Astrocyte (in vitro differentiated cells and primary cell): ENCODE data around the gene RHD. TPM values are rescaled to one million over a fixed set of nuclear protein-coding genes. Genes with fewer than 3 reads are reported as not detected.
"Not testable (repeated sequence)": the region's sequence is repeated elsewhere in the genome, so short reads cannot be mapped to it uniquely, and the experiment has no call there.

ENCODE experiments used
- DNase-seq: peaks from one replicate; pipeline ENCODE4 v3.0.0-alpha.2; 2010; ENCODE audit warnings: low read depth
- FAIRE-seq: peaks from 2 replicates; lab custom pipeline; 2011; peaks lifted over from hg19 to GRCh38; lab: Jason Lieb, UNC
- H2AFZ ChIP-seq: 2 replicates; pipeline ENCODE4 v1.6.0; 2012; ENCODE audit warnings: low read depth, low read length, inconsistent platforms
- H3K27ac ChIP-seq: 2 replicates; pipeline ENCODE4 v1.5.1; 2011; ENCODE audit warnings: low read depth, low read length, inconsistent platforms
- H3K27me3 ChIP-seq: 2 replicates; pipeline ENCODE4 v1.6.0; 2011; ENCODE audit warnings: low read length, inconsistent platforms; ENCODE audit not compliant: insufficient read depth
- H3K36me3 ChIP-seq: 2 replicates; pipeline ENCODE4 v1.5.1; 2011; ENCODE audit warnings: low read length, inconsistent platforms; ENCODE audit not compliant: insufficient read depth
- H3K4me1 ChIP-seq: 2 replicates; pipeline ENCODE4 v1.5.1; 2011; ENCODE audit warnings: low read length, inconsistent platforms; ENCODE audit not compliant: insufficient read depth
- H3K4me2 ChIP-seq: 2 replicates; pipeline ENCODE4 v1.6.0; 2012; ENCODE audit warnings: low read length, inconsistent platforms
- H3K4me3 ChIP-seq: 2 replicates; pipeline ENCODE4 v1.5.1; 2011; ENCODE audit warnings: low read depth, mild to moderate bottlenecking, low read length, inconsistent platforms; ENCODE audit not compliant: insufficient read depth
- H3K79me2 ChIP-seq: 2 replicates; pipeline ENCODE4 v1.6.0; 2012; ENCODE audit warnings: mild to moderate bottlenecking, low read length, inconsistent platforms; ENCODE audit not compliant: insufficient read depth
- H3K9ac ChIP-seq: 2 replicates; pipeline ENCODE4 v1.6.0; 2012; ENCODE audit warnings: mild to moderate bottlenecking, low read length, inconsistent platforms
- H3K9me3 ChIP-seq: 2 replicates; pipeline ENCODE4 v1.5.1; 2012; ENCODE audit warnings: low read depth, mild to moderate bottlenecking, low read length, inconsistent platforms; ENCODE audit not compliant: insufficient read depth
- H4K20me1 ChIP-seq: 2 replicates; pipeline ENCODE4 v1.6.0; 2012; ENCODE audit warnings: low read length, inconsistent platforms; ENCODE audit not compliant: insufficient read depth
- H3K27ac Mint-ChIP-seq: one replicate; pipeline ENCODE4 v1.8.0; 2021; ENCODE audit warnings: mild to moderate bottlenecking, mixed read lengths; ENCODE audit not compliant: unreplicated experiment
- H3K27me3 Mint-ChIP-seq: one replicate; pipeline ENCODE4 v1.8.0; 2021; ENCODE audit warnings: low read depth, mixed read lengths; ENCODE audit not compliant: unreplicated experiment
- H3K36me3 Mint-ChIP-seq: one replicate; pipeline ENCODE4 v1.8.0; 2021; ENCODE audit warnings: low read depth, mixed read lengths; ENCODE audit not compliant: unreplicated experiment
- H3K4me1 Mint-ChIP-seq: one replicate; pipeline ENCODE4 v1.8.0; 2021; ENCODE audit warnings: low read depth, mixed read lengths; ENCODE audit not compliant: unreplicated experiment
- H3K4me3 Mint-ChIP-seq: one replicate; pipeline ENCODE4 v1.8.0; 2021; ENCODE audit warnings: mild to moderate bottlenecking, moderate library complexity, mixed read lengths; ENCODE audit not compliant: unreplicated experiment
- H3K9me3 Mint-ChIP-seq: one replicate; pipeline ENCODE4 v1.8.0; 2021; ENCODE audit warnings: mild to moderate bottlenecking, mixed read lengths; ENCODE audit not compliant: unreplicated experiment
- total RNA-seq: library from RNA; stranded (reverse); gene quantifications from 2 replicates; pipeline ENCODE4 v1.2.1, GENCODE V29; 2021

RHD gene
- total RNA-seq, 1 donor from 2014 or later: not detected

GRCh38 chr1:25371757-25372156 is 99.4 kb downstream of the RHD start:
- Histone ChIP-seq H3K4me2 (peak overlapping the region; percentile 82), H3K9ac (peak overlapping the region; percentile 58), H3K4me3 (peak overlapping the region; percentile 23), H3K27ac (peak overlapping the region; percentile 42)
- H3K9me3 Mint-ChIP-seq, FAIRE-seq, H3K27me3 ChIP-seq, H3K36me3 Mint-ChIP-seq, H3K79me2 ChIP-seq, H3K9me3 ChIP-seq, H3K36me3 ChIP-seq, H3K4me3 Mint-ChIP-seq, H3K4me1 ChIP-seq, H2AFZ ChIP-seq, H4K20me1 ChIP-seq, H3K27me3 Mint-ChIP-seq, H3K27ac Mint-ChIP-seq, H3K4me1 Mint-ChIP-seq: not testable (repeated sequence)
- DNase-seq: peak; percentile 87

DNA sequence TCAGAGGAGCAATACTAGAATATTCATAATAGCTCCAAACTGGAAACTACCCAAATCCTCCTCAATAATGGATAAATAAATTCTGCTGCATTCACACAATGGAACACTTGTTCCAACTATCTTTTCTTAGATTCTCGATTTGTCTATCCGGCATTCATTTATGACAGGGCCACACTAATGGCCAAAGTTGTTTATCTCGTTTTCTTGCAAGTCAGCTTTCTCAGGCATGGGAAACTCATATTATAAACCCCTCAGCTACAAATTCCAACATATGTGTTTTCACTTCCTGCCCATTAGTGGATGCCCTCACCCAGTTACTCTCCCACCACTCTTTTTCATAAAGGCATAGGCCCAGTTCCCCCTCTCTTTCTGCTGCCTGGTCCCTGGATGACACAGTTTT is 106.1 kb downstream of the RHD start:
- H3K4me1 ChIP-seq, H3K4me1 Mint-ChIP-seq, H3K4me3 Mint-ChIP-seq, H3K36me3 Mint-ChIP-seq, H3K9me3 Mint-ChIP-seq, H3K79me2 ChIP-seq, H3K27ac ChIP-seq, H2AFZ ChIP-seq, H3K27ac Mint-ChIP-seq, H3K9ac ChIP-seq, H3K27me3 ChIP-seq, H4K20me1 ChIP-seq, H3K4me2 ChIP-seq, H3K4me3 ChIP-seq, H3K27me3 Mint-ChIP-seq, H3K36me3 ChIP-seq, DNase-seq, H3K9me3 ChIP-seq, FAIRE-seq: not testable (repeated sequence)

Other genes with a start within 250 kb of the RHD start
- 28.5 and 29.1 TPM in 2 replicates for gene SYF2, start 40.0 kb upstream of the RHD start, total RNA-seq
- 78.0 and 88.3 TPM in 2 replicates for gene RSRP1, start 25.1 kb upstream of the RHD start, total RNA-seq
- gene TMEM50A, start 65.8 kb downstream of the RHD start, total RNA-seq: 175 and 189 TPM in 2 replicates
- gene RHCE, start 148.3 kb downstream of the RHD start, total RNA-seq: 0.75 and 1.4 TPM in 2 replicates
- 31.8 and 37.4 TPM in 2 replicates for gene MACO1, start 158.4 kb downstream of the RHD start, total RNA-seq